ENCODE measurements around the gene DLL4.

Gene DLL4

DNA sequence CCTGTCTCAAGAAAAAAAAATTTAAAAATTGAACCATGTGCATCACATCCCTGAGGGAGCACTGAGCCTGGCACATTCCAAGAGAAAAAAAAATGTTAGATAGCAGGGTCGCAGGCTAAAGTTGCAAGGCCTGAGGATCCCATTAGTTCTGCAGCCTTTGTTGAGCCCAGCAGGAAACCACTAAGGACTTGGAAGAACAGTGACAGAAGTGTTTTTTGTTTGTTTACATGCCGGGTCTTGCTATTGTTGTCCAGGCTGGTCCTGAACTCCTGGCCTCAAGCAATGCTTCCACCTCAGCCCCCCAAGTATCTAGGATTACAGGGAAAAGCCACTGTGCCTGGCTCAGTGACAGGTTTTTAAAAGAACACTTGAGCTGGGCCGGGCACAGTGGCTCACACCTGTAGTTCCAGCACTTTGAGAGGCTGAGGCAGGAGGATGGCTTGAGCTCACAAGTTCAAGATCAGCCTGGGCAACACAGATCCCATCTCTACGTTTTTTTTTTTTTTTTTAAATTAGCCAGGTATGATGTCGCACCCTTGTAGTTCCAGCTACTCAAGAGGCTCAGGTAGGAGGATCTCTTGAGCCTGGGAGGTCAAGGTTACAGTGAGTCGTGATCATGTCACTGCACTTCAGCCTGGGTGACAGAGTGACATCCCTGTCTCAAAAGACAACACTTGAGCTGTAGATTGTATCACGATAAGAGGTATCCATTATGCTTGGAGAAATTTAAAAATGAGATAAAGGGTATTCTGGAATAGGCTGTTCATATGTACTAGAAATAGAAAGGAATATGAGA is 39.3 kb downstream of the DLL4 start:
- TF ChIP-seq, protein P1, sequence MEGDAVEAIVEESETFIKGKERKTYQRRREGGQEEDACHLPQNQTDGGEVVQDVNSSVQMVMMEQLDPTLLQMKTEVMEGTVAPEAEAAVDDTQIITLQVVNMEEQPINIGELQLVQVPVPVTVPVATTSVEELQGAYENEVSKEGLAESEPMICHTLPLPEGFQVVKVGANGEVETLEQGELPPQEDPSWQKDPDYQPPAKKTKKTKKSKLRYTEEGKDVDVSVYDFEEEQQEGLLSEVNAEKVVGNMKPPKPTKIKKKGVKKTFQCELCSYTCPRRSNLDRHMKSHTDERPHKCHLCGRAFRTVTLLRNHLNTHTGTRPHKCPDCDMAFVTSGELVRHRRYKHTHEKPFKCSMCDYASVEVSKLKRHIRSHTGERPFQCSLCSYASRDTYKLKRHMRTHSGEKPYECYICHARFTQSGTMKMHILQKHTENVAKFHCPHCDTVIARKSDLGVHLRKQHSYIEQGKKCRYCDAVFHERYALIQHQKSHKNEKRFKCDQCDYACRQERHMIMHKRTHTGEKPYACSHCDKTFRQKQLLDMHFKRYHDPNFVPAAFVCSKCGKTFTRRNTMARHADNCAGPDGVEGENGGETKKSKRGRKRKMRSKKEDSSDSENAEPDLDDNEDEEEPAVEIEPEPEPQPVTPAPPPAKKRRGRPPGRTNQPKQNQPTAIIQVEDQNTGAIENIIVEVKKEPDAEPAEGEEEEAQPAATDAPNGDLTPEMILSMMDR (IDR thresholded peaks at IDR 0.05; ENCODE audit: low read depth, low read length, missing control alignments) = no peak
- no peak for DNase-seq (ENCODE audit: low read depth)
- H3K4me3 ChIP-seq (ENCODE audit: low read depth, low read length) = no peak overlapping the region

DNA sequence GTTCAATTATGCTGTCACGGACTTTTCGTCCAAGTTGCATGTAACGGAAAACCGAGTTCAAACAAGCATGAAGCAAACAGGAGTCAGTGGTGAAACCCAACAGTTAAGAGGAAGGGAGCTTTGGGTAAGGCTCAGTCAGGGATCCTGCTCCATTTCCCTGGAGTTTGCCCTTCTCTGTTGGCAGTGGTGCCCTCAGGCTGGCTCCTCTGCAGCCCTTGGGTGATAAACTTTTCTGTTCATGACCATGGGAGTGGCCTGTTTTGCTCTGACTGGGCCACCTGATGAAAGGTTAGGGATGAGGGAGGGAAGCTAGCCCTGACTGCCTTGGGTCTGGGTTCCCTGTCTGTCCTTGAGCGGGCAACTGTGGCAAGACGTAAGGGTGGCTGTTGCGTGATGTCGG is 40.2 kb downstream of the DLL4 start:
- DNase-seq (ENCODE audit: low read depth) = no peak
- TF ChIP-seq, protein P1 (IDR thresholded peaks at IDR 0.05; ENCODE audit: low read depth, low read length, missing control alignments) = no peak
- no peak overlapping the region for H3K4me3 ChIP-seq (ENCODE audit: low read depth, low read length)

DNA sequence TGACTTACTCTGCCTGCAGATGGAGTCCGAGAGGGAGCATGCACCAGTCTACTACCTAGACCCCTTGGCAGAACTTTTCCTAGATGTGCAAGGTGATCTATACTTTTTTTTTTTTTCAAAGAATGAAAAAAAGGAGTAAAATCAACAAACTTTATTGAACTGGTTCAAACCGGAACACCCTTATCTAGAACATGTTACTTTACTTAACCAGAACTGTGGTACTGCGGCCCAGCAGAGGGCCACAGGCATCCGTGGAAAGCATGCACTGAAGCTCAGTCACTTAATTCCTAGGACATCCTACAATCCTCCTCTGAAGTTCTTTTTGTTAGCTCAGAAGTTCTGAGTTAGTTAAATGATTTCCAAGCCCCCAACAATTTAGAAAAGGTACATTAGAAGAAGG is 45.7 kb downstream of the DLL4 start:
- DNase-seq (ENCODE audit: low read depth) = no peak
- H3K4me3 ChIP-seq (ENCODE audit: low read depth, low read length) = no peak overlapping the region
- TF ChIP-seq, protein P1 (IDR thresholded peaks at IDR 0.05; ENCODE audit: low read depth, low read length, missing control alignments) = no peak

DNA sequence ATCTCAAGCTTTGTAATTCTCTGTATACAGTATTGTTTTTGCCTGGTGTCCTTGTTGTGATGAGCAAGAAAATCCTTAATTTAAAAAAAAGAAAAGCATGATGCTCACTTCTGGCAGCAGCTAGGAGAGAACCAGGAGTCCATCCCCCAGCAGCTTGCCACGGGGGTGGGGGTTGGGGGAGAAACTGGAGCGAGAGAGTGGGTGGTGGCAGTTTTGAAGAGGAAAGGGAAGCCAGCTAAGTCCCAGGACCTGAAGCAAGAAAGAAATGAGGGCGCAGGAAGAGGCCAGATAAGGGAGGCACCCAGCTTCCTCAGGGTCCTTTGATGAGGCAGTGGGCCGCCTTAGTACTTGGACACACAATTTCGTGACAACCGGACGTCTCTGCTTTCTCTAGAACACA is 47.7 kb downstream of the DLL4 start:
- H3K4me3 ChIP-seq (ENCODE audit: low read depth, low read length) = no peak overlapping the region
- DNase-seq (ENCODE audit: low read depth) = no peak
- TF ChIP-seq, protein P1 (IDR thresholded peaks at IDR 0.05; ENCODE audit: low read depth, low read length, missing control alignments) = no peak

DNA sequence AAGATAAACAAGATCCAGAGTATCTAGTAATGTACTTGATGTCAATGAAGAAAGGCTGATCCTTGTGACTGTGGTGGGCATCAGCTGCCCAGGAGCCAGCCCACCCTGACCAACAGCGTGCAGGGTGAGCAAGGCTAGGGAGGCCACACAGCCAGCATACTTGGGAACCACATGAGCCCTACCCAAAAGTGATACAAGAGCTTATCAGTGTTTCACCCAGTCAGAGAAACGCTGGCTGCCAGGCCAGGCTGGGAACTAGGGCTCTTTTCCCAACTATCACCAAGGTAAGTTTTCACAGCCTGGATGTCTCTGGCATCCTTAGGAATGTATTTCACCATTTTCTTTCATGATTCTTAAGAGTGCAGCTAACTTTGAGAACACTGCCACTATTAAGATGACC is 49.0 kb downstream of the DLL4 start:
- H3K4me3 ChIP-seq (ENCODE audit: low read depth, low read length) = no peak overlapping the region
- no peak for DNase-seq (ENCODE audit: low read depth)
- TF ChIP-seq, protein P1 (IDR thresholded peaks at IDR 0.05; ENCODE audit: low read depth, low read length, missing control alignments) = no peak

DNA sequence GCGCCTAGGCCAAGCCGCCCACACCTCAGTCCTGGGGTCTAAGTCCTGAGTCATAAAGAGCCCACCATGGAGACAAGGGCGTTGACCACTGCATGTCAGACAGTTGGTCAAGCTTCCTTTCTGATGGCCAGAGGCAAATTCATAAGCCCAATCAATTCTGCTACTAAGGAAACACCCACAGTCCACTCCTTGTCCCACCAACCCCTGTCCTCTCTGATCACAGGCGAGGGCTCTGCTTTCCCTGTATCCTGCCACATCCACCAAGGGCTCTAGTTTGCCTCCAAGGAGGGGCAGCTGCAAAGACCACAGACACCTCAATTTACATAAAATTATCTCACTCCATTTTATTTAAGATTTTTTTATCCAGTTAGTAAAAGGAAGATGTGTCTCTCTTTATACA is 49.4 kb downstream of the DLL4 start:
- no peak for DNase-seq (ENCODE audit: low read depth)
- no peak overlapping the region for H3K4me3 ChIP-seq (ENCODE audit: low read depth, low read length)
- TF ChIP-seq, protein P1 (IDR thresholded peaks at IDR 0.05; ENCODE audit: low read depth, low read length, missing control alignments) = no peak

DNA sequence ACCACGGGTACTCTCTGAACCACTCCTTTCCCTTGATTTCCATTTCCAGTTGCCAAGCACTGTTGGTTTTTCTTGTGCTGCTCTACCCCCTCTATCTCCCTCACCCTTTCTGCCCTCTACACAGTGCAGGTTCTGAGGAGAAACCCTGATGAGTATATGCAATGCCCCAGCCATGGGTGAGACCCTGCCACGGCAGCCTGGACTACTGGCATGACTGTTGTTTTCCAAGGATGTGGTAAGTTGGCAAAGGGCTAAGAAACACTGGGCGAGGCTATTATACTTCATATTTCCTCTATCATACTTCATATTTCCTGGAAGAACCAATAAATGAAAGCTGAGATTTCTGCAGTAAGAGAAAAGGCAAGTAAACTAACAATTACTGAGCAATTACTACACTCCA is 52.0 kb downstream of the DLL4 start:
- H3K4me3 ChIP-seq (ENCODE audit: low read depth, low read length) = no peak overlapping the region
- no peak for DNase-seq (ENCODE audit: low read depth)
- TF ChIP-seq, protein P1 (IDR thresholded peaks at IDR 0.05; ENCODE audit: low read depth, low read length, missing control alignments) = no peak

All from GM12864 (cell line).